NCI-H2171 treated with DMSO at 0.1 percent for 48 hours (cell line): ENCODE data around the gene PROX1.
A peak's percentile ranks its signal among the peaks of the same experiment; 100 is the strongest.
"Not testable (repeated sequence)": the region's sequence is repeated elsewhere in the genome, so short reads cannot be mapped to it uniquely, and the experiment has no call there.

Source experiments
- DNase-seq: peaks from one replicate; lab custom pipeline; 2025; lab: John Stamatoyannopoulos, UW

PROX1 gene

GRCh38 chr1:214068979-214069378 is 81.2 kb downstream of the PROX1 start:
- DNase-seq: no peak

DNA sequence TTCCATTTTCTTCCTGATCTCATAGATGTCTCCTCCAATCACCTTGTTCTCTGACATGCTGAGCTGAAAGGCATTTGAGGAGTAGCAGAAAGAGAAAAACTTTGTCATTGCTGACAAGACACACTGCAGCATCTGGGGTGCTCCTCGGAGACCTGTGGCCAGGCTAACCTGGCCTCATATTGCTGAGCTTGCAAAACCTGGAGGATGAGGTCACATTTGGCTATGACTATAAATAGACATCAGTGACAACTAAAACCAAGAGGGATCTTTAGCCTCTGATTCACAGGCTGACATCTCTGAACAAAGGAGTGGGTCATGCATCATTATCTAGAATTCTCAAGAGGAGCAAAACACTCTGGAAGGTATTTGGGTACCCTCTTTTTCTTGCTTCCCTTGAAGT is 83.7 kb downstream of the PROX1 start:
- no peak for DNase-seq

GRCh38 chr1:214072426-214073157 is 84.8 kb downstream of the PROX1 start:
- DNase-seq: peak; percentile 46

GRCh38 chr1:214074477-214074876 is 86.7 kb downstream of the PROX1 start:
- no peak for DNase-seq

- no peak for DNase-seq
Measured at GRCh38 chr1:214075305-214075998, 87.7 kb downstream of the PROX1 start.

GRCh38 chr1:214075999-214076707 is 88.4 kb downstream of the PROX1 start:
- no peak for DNase-seq

DNA sequence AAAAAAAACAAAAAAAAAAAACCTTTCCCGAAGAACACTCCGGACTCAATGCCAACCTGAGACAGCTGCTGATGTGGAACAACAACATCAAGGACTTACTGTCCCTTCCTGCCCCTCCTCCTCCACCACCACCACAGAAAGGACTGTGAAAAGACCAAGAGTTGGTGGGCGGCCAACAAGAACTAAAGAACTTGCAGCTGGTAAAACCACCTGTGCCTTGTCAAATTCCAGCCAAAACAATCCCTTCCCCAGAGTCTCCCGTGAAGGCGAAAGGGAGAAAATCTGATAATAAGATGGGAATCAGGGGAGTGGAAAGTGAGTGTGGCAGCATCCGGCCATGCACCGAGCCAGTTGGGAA is 88.9 kb downstream of the PROX1 start:
- DNase-seq: peak; percentile 72

GRCh38 chr1:214078950-214079349 is 91.2 kb downstream of the PROX1 start:
- DNase-seq: no peak

GRCh38 chr1:214085325-214085724 is 97.6 kb downstream of the PROX1 start:
- no peak for DNase-seq

DNA sequence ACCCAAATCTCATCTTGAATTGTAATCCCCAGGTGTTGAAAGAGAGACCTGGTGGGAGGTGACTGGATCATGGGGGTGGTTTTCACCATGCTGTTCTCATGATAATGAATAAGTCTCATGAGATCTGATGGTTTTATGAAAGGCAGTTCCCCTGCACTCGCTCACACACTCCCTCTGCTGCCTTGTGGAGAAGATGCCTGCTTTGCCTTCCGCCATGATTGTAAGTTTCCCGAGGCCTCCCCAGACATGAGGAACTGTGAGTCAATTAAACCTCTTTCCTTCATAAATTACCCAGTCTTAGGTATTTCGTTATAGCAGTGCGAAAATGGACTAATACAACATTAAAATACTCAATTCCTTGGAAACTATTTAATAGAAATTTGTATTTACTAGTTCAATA is 99.2 kb downstream of the PROX1 start:
- peak; percentile 6 for DNase-seq

GRCh38 chr1:214089003-214089402 is 101.2 kb downstream of the PROX1 start:
- not testable (repeated sequence) for DNase-seq
